ENCODE results near the gene VCAN.

The VCAN gene

DNA sequence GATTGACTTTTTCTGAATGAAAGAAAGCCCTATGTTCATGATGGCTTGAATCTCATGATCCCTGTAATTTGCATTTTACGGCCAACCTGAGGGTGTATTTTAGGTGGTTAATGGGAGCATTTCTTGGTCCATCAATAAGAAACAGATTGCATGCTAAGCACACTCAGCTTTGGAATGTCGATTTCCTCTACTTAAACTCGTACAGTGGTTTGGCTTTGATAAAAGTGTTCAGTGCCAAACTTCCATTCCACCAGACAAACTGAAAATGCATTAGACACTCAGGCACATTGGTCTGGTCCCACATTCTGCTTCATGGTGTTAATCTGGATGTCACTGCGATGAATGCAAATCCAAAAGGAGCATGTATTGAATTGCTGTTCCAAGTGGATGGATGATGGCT, 77.0 kb downstream of the VCAN start:
- Mint-ChIP-seq H3K4me1 (peaks cover 39% of the 10 kb centered on the region), H3K4me3 (no peak overlapping the region), H3K27ac (peak overlapping the region; percentile 25 to 85 (median 49)), H3K27me3 (ENCODE audit: low read depth) (no peaks in the 10 kb centered on the region), H3K9me3 (no peaks in the 10 kb centered on the region), H3K36me3 (ENCODE audit: low read depth) (peaks cover 86% of the 10 kb centered on the region)
- TF ChIP-seq, protein P1, sequence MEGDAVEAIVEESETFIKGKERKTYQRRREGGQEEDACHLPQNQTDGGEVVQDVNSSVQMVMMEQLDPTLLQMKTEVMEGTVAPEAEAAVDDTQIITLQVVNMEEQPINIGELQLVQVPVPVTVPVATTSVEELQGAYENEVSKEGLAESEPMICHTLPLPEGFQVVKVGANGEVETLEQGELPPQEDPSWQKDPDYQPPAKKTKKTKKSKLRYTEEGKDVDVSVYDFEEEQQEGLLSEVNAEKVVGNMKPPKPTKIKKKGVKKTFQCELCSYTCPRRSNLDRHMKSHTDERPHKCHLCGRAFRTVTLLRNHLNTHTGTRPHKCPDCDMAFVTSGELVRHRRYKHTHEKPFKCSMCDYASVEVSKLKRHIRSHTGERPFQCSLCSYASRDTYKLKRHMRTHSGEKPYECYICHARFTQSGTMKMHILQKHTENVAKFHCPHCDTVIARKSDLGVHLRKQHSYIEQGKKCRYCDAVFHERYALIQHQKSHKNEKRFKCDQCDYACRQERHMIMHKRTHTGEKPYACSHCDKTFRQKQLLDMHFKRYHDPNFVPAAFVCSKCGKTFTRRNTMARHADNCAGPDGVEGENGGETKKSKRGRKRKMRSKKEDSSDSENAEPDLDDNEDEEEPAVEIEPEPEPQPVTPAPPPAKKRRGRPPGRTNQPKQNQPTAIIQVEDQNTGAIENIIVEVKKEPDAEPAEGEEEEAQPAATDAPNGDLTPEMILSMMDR (IDR thresholded peaks at IDR 0.05; ENCODE audit: unreplicated experiment in 3 of 3): no peak

DNA sequence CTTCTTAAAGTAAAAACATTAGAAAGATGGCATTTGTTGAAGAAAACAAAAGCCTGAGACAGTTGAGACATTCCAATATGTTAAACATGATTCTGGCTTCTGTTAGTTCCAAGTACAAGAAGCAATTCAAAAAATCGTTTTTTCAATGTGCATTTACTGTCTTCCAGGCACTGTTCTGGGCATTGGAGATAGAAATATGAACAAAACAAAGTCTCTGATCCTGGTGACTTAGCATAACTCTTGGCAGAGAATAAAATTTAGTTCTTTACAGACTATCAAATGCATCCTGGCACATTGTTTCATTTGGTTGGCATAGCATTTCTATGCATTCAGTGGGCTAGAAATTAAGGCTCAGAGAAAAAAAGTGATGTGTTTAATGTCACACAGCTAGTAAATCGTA, 77.5 kb downstream of the VCAN start:
- no peak overlapping the region for H3K4me3 Mint-ChIP-seq
- peaks cover 87% of the 10 kb centered on the region for H3K36me3 Mint-ChIP-seq (ENCODE audit: low read depth)
- H3K9me3 Mint-ChIP-seq: no peaks in the 10 kb centered on the region
- peaks cover 38% of the 10 kb centered on the region for H3K4me1 Mint-ChIP-seq
- no peaks in the 10 kb centered on the region for H3K27me3 Mint-ChIP-seq (ENCODE audit: low read depth)
- TF ChIP-seq, protein P1 (IDR thresholded peaks at IDR 0.05; ENCODE audit: unreplicated experiment in 3 of 3): no peak
- peak overlapping the region; percentile 15 to 85 (median 74) for H3K27ac Mint-ChIP-seq

DNA sequence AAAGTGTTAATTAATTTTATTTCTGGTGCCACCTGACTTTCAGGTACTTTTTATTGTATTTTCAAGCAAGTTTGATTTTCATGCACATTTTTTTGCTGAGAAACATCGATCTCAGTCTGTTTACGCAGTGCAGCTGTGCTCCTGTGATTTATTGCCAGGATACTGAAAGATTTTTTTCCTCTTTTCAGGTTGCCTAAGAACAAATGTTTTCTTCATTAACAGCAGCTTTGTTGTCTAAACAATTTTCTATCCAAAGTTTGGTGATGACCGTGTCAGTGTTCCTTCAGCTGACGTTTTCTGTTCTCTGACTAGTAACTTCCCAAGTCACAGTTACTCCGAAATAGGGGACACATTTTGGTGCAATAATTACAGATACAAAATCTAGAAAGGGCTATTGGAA, 78.1 kb downstream of the VCAN start:
- TF ChIP-seq, protein P1 (IDR thresholded peaks at IDR 0.05; ENCODE audit: unreplicated experiment in 3 of 3): no peak
- peaks cover 92% of the 10 kb centered on the region for H3K36me3 Mint-ChIP-seq (ENCODE audit: low read depth)
- no peaks in the 10 kb centered on the region for H3K9me3 Mint-ChIP-seq
- no peaks in the 10 kb centered on the region for H3K27me3 Mint-ChIP-seq (ENCODE audit: low read depth)
- H3K27ac Mint-ChIP-seq: peak overlapping the region; percentile 60 to 85 (median 63)
- no peak overlapping the region for H3K4me3 Mint-ChIP-seq
- peaks cover 37% of the 10 kb centered on the region for H3K4me1 Mint-ChIP-seq

DNA sequence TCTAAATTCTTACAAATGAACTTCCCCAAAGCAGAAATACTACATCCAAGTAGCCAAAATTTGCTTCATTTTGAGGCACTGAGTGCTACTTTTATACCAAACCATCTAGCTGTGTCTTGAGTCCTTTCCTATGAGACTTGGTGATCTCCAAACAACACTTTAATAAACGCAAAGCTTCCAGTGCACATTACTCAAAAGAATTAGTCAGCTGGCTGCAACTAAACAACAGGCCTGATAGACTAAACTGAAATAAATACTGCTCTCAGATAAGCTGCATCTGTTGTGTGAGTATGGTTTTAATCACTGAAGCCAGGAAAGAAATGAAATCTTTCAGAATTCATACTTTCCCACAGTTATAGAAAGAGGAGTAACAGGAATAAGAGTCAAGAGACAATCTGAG, 80.3 kb downstream of the VCAN start:
- Mint-ChIP-seq H3K36me3 (ENCODE audit: low read depth) (peaks cover 94% of the 10 kb centered on the region), H3K9me3 (no peaks in the 10 kb centered on the region), H3K4me3 (peak overlapping the region in 2 of 3 experiments; percentile 16 to 42), H3K4me1 (peaks cover 37% of the 10 kb centered on the region), H3K27ac (peak overlapping the region; percentile 80 to 94 (median 89)), H3K27me3 (ENCODE audit: low read depth) (no peaks in the 10 kb centered on the region)
- TF ChIP-seq, protein P1 (IDR thresholded peaks at IDR 0.05; ENCODE audit: unreplicated experiment in 3 of 3): no peak

DNA sequence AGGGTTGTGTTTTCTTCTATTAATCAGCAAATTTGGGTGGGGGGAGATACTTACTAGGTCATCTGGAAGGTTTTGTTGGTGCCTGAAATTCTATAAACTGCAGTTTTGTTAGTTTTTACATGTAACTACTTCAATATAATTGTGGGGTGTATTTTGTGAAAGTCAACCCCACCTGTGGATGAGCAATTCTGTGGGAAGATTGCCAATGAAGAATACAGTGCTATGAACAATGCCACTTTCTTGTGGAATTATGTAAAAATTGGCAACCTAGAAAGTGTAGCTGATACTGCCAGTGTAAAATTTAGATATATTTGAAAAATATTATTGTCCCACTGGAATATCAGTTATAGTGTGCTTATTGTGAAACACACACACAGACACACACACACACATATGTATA, 80.7 kb downstream of the VCAN start:
- peak overlapping the region in 1 of 3 experiments; percentile 16 for H3K4me3 Mint-ChIP-seq
- H3K4me1 Mint-ChIP-seq: peaks cover 40% of the 10 kb centered on the region
- H3K27me3 Mint-ChIP-seq (ENCODE audit: low read depth): no peaks in the 10 kb centered on the region

DNA sequence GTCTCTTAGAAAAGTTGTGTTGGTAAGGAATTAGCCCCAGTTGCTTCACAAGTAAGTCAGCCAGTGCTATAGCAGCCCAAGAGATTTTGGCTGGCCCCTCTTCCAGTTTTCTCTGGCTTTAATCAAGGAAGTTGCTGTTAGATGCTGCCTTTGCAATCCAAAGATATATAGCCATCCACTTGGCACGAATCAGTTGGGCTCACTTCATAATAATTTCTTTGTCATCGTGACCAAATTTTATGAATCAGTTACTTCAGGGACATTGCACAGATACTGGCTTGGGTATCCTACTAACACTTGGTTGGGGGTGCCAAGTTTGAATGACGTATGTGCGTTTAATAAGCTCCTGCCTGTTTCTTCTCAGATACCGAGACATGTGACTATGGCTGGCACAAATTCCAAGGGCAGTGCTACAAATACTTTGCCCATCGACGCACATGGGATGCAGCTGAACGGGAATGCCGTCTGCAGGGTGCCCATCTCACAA, 81.5 kb downstream of the VCAN start:
- peak overlapping the region; percentile 77 to 94 (median 89) for H3K27ac Mint-ChIP-seq
- H3K9me3 Mint-ChIP-seq: no peaks in the 10 kb centered on the region
- H3K27me3 Mint-ChIP-seq (ENCODE audit: low read depth): no peaks in the 10 kb centered on the region
- TF ChIP-seq, protein P1 (IDR thresholded peaks at IDR 0.05; ENCODE audit: unreplicated experiment in 3 of 3): no peak
- H3K36me3 Mint-ChIP-seq (ENCODE audit: low read depth): peaks cover 92% of the 10 kb centered on the region
- H3K4me3 Mint-ChIP-seq: no peak overlapping the region
- peaks cover 44% of the 10 kb centered on the region for H3K4me1 Mint-ChIP-seq

More for the DNA sequence above, 80.7 kb downstream of the VCAN start:
- Mint-ChIP-seq H3K9me3 (no peaks in the 10 kb centered on the region), H3K36me3 (ENCODE audit: low read depth) (peaks cover 94% of the 10 kb centered on the region), H3K27ac (peak overlapping the region; percentile 80 to 94 (median 89))
- TF ChIP-seq, protein P1 (IDR thresholded peaks at IDR 0.05; ENCODE audit: unreplicated experiment in 3 of 3): no peak
